GM12878 (cell line): ENCODE measurements around the gene TRPM3. TPM values are rescaled to one million over a fixed set of nuclear protein-coding genes. Genes with fewer than 3 reads are reported as not detected.

Experiments
- ATAC-seq: fragments of 200-7000 bp; cut with Tn5 transposase; 3 replicates; pipeline ENCODE4 v1.9.1; 2020; ENCODE audit warnings: mild to moderate bottlenecking, moderate library complexity
- BruUV-seq: library from RNA; stranded (reverse); fragments of 400-500 nt; replicated peaks from 2 replicates; lab custom pipeline; 2021; lab: Mats Ljungman, UMichigan
- CTCF ChIA-PET: fragments of 300-600 bp; sonication (Branson Sonifier 250); formaldehyde crosslinking; extraction: SDS; loops from one replicate; lab custom pipeline; 2021; ENCODE audit warnings: inconsistent platforms; lab: Yijun Ruan, JAX
- POLR2A ChIA-PET: fragments of 350-600 bp; formaldehyde crosslinking; extraction: SDS; loops from one replicate; lab custom pipeline; 2021; ENCODE audit warnings: inconsistent platforms; lab: Charles Lee
- RAD21 ChIA-PET: fragments of 300-600 bp; sonication (Branson Sonifier 250); formaldehyde crosslinking; loops from one replicate; lab custom pipeline; 2023; ENCODE audit warnings: antibody characterized with exemption; ENCODE audit not compliant: unreplicated experiment; lab: Charles Lee
- SMC1A ChIA-PET: fragments of 300-600 bp; sonication (Branson Sonifier 250); formaldehyde crosslinking; loops from one replicate; lab custom pipeline; 2023; ENCODE audit not compliant: unreplicated experiment, uncharacterized antibody; lab: Charles Lee
- DNase-seq: peaks from one replicate; pipeline ENCODE4 v3.0.0-alpha.2; 2011; ENCODE audit warnings: low read depth, low spot score
- FAIRE-seq: peaks from 3 replicates; lab custom pipeline; 2011; peaks lifted over from hg19 to GRCh38; lab: Jason Lieb, UNC
- H2AFZ ChIP-seq: 2 replicates; pipeline ENCODE4 v1.6.0; 2011; ENCODE audit warnings: low read depth, low read length, control low read depth; ENCODE audit not compliant: control insufficient read depth
- H3K27ac ChIP-seq: 2 replicates; pipeline ENCODE4 v1.5.1; 2011; ENCODE audit warnings: control low read depth; ENCODE audit not compliant: control insufficient read depth, insufficient read depth
- H3K27me3 ChIP-seq, 2 experiments: replicated peaks in 1 of 2; 2 replicates each; pipeline versions ENCODE4 v1.6.0 to v1.6.1; 2011; ENCODE audit warnings: low read length in 1 of 2; ENCODE audit not compliant: control insufficient read depth in 2 of 2, insufficient read depth in 2 of 2
- H3K36me3 ChIP-seq, 2 experiments: 2 replicates each; pipeline ENCODE4 v1.5.1; 2011; ENCODE audit warnings: low read length in 1 of 2; ENCODE audit not compliant: control insufficient read depth in 2 of 2, insufficient read depth in 2 of 2
- H3K4me1 ChIP-seq: 2 replicates; pipeline ENCODE4 v1.6.1; 2011; ENCODE audit warnings: mild to moderate bottlenecking, low read length, moderate library complexity, mixed read lengths; ENCODE audit not compliant: control insufficient read depth, insufficient read depth
- H3K4me2 ChIP-seq: 2 replicates; pipeline ENCODE4 v1.6.0; 2011; ENCODE audit warnings: control low read depth; ENCODE audit not compliant: control insufficient read depth, insufficient read depth
- H3K4me3 ChIP-seq: fragments of 200-600 bp; sonication (generic); 2 replicates; pipeline ENCODE4 v1.5.1; 2016
- H3K79me2 ChIP-seq: 2 replicates; pipeline ENCODE4 v1.6.0; 2011; ENCODE audit warnings: low read length; ENCODE audit not compliant: control insufficient read depth, insufficient read depth
- H3K9ac ChIP-seq: 2 replicates; pipeline ENCODE4 v1.8.0; 2011; ENCODE audit warnings: low read length, control low read depth, mixed read lengths; ENCODE audit not compliant: control insufficient read depth, insufficient read depth
- H3K9me3 ChIP-seq: replicated peaks from 3 replicates; pipeline ENCODE4 v1.5.1; 2011; ENCODE audit warnings: mild to moderate bottlenecking, low read length; ENCODE audit not compliant: control insufficient read depth, insufficient read depth
- H4K20me1 ChIP-seq: 2 replicates; pipeline ENCODE4 v1.6.0; 2011; ENCODE audit not compliant: control insufficient read depth, insufficient read depth
- MTA2 ChIP-seq: fragments of 450-650 bp; IDR thresholded peaks from 2 replicates; pipeline ENCODE4 v1.6.1; 2016; ENCODE audit warnings: low read depth, mild to moderate bottlenecking, moderate library complexity
- NR2C1 ChIP-seq: fragments of 450-650 bp; IDR thresholded peaks from 2 replicates; pipeline ENCODE4 v1.6.1; 2017; ENCODE audit warnings: antibody characterized with exemption, mild to moderate bottlenecking, moderate library complexity
- POLR2A ChIP-seq: IDR thresholded peaks from 2 replicates; pipeline ENCODE4 v1.6.1; 2011; ENCODE audit warnings: low read depth, mild to moderate bottlenecking, low read length
- POU2F2 ChIP-seq: IDR thresholded peaks from 3 replicates; pipeline ENCODE4 v1.6.1; 2011; ENCODE audit warnings: low read depth, mild to moderate bottlenecking, low read length, borderline replicate concordance
- SP1 ChIP-seq: IDR thresholded peaks from one replicate; pipeline ENCODE4 v1.6.1; 2011; ENCODE audit warnings: low read depth, low read length
- ZBED1 ChIP-seq: IDR thresholded peaks from 2 replicates; pipeline ENCODE4 v1.6.1; 2016; ENCODE audit warnings: borderline replicate concordance
- ZNF24 ChIP-seq: fragments of 450-650 bp; IDR thresholded peaks from 2 replicates; pipeline ENCODE4 v1.6.1; 2017; ENCODE audit warnings: antibody characterized with exemption, mild to moderate bottlenecking
- WGBS: methylation state at CpG from one replicate; pipeline ENCODE4 v1.1.6; 2016; ENCODE audit warnings: low lambda C conversion rate; ENCODE audit not compliant: insufficient replicate concordance, insufficient coverage; ENCODE audit errors: missing lambda C conversion rate; 5-methylcytosine and 5-hydroxymethylcytosine counted together
- in situ Hi-C: fragments of 300-500 bp; cut with MboI; formaldehyde crosslinking; loops from 9 replicates; pipeline ENCODE4 v1.14.3; 2018; ENCODE audit warnings: mixed read lengths
- intact Hi-C: fragments of 100-400 bp; cut with micrococcal nuclease; formaldehyde crosslinking; loops from one replicate; pipeline ENCODE4 v1.14.2; 2022; ENCODE audit not compliant: unreplicated experiment
- polyA plus RNA-seq, 11 experiments: library from polyadenylated mRNA; depleted of rRNA in 4 of 11; unstranded in 6 of 11; stranded (reverse) in 5 of 11; fragments of >200 nt; fragmentation: Nextera tagmentation in 4 of 11; fragmentation: Illumina TruSeq in 1 of 11; extraction: Ambion mirVana in 4 of 11; extraction: Trizol in 1 of 11; gene quantifications; 1 replicate in 1 of 11; 2 replicates in 10 of 11; pipeline versions ENCODE4 v1.2.1 to v1.2.3, GENCODE V29; 2011 to 2016; ENCODE audit warnings: inconsistent platforms in 2 of 11, missing spikeins in 2 of 11, low read depth in 1 of 11
- total RNA-seq, 4 experiments: library from RNA; depleted of rRNA in 3 of 4; stranded (reverse); fragments of >200 nt in 3 of 4; fragmentation: Illumina TruSeq in 1 of 4; extraction: Trizol in 1 of 4; gene quantifications; 2 replicates each; pipeline versions ENCODE4 v1.2.1 to v1.2.3, GENCODE V29; 2013 to 2021

The TRPM3 gene
- total and polyA plus RNA-seq, 10 of the 15 experiments (the other 5 are each of a cell fraction or from before 2014, with no cell fraction given), result not detected

DNA sequence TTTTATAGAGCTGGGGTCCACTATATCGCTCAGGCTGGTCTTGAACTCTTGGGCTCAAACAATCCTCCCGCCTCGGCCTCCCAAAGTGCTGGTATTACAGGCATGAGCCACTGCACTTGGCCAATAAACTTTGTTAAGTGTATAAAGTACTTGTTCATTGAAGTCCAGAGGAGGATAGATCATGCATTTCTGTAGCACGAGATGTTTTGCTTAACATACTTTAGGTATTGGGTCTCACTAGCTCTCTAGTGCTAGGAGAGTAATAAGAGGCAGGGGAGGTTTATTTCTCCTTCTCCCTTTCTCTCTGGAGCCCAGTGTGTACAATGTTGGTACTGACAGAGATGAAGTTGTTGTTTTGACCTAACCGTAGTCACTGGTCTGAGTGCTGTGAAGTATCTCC lies 581.4 kb downstream of the TRPM3 start:
- no TSS peak for BruUV-seq
- ChIA-PET RAD21 (no interaction called here), POLR2A (no interaction called here)
- Histone ChIP-seq H3K4me2 (no peak overlapping the region), H3K9me3 (no peaks in the 10 kb centered on the region), H3K9ac (no peak overlapping the region), H3K4me1 (no peaks in the 10 kb centered on the region), H3K4me3 (no peak overlapping the region), H4K20me1 (no peaks in the 10 kb centered on the region), H3K36me3 (no peaks in the 10 kb centered on the region)
- FAIRE-seq (no peak), DNase-seq (no peak), ATAC-seq (no peak)
- intact Hi-C loops, result no loop called here
- 23% methylated on average over 5 of the region's 5 CpGs for WGBS
- TF ChIP-seq POU2F2 (no peak), POLR2A (no peak)
- TF ChIP-seq, all 136 proteins: peak for 0
- no peak overlapping the region for H2AFZ ChIP-seq
- H3K27ac ChIP-seq, result no peak overlapping the region
- no peaks in the 10 kb centered on the region for H3K27me3 ChIP-seq
- H3K79me2 ChIP-seq, result no peaks in the 10 kb centered on the region
- ChIA-PET SMC1A (interaction anchor here (1.0 to 1.2 kb wide), 2 partner anchors 13 to 20 kb away, joined by 3 to 4 read pairs; no protein-coding TSS in a partner anchor), CTCF (no interaction called here)
- in situ Hi-C loops, result no loop called here

- H2AFZ ChIP-seq, result no peak overlapping the region
- ChIA-PET CTCF (interaction anchor here (1.1 kb wide), 1 partner anchor 28 kb away, joined by 3 read pairs; no protein-coding TSS in a partner anchor), POLR2A (no interaction called here), SMC1A (interaction anchor here (0.6 to 1.2 kb wide), 4 partner anchors 12 to 19 kb away, joined by 3 to 4 read pairs (median 3); no protein-coding TSS in a partner anchor), RAD21 (no interaction called here)
- DNase-seq (no peak), FAIRE-seq (no peak), ATAC-seq (no peak)
- no peak overlapping the region for H3K4me3 ChIP-seq
- H3K9ac ChIP-seq, result no peak overlapping the region
- no peaks in the 10 kb centered on the region for H3K27me3 ChIP-seq
- no peak overlapping the region for H3K4me2 ChIP-seq
- H4K20me1 ChIP-seq, result no peaks in the 10 kb centered on the region
- WGBS, result 0% methylated on average over 1 of the region's 1 CpG
- H3K27ac ChIP-seq, result no peak overlapping the region
- no peaks in the 10 kb centered on the region for H3K9me3 ChIP-seq
- intact Hi-C loops, result no loop called here
- no peaks in the 10 kb centered on the region for H3K4me1 ChIP-seq
- no peaks in the 10 kb centered on the region for H3K79me2 ChIP-seq
- BruUV-seq, result no TSS peak
- TF ChIP-seq NR2C1 (no peak), ZBED1 (no peak), SP1 (no peak), ZNF24 (no peak), MTA2 (no peak)
- TF ChIP-seq, all 136 proteins: peak for 0
- in situ Hi-C loops, result no loop called here
- H3K36me3 ChIP-seq, result no peaks in the 10 kb centered on the region
Measured at GRCh38 chr9:70539526-70539925, 581.9 kb downstream of the TRPM3 start.
